Measurements from ENCODE around the gene LPCAT1.
A peak's percentile ranks its signal among the peaks of the same experiment; 100 is the strongest.

Gene LPCAT1

GRCh38 chr5:1503241-1504068, 20.3 kb downstream of the LPCAT1 start:
- ATAC-seq (replicated peaks) (peak; percentile 46), DNase-seq (peak in 1 of 3 experiments; percentile 30)
- H3K4me3 Mint-ChIP-seq, result peak overlapping the region; percentile 77 to 81
- H3K9me3 Mint-ChIP-seq, result no peaks in the 10 kb centered on the region
- peaks cover 65 to 75% of the 10 kb centered on the region in 2 donors for H3K4me1 Mint-ChIP-seq (ENCODE audit: low read depth in 2 of 2)
- H3K36me3 Mint-ChIP-seq (ENCODE audit: insufficient read depth), result peaks cover 51% of the 10 kb centered on the region
- peak overlapping the region; percentile 92 to 93 for H3K27ac Mint-ChIP-seq
- H3K27me3 Mint-ChIP-seq, result no peaks in the 10 kb centered on the region

GRCh38 chr5:1502737-1503120, 21.0 kb downstream of the LPCAT1 start:
- Mint-ChIP-seq H3K4me1 (ENCODE audit: low read depth in 2 of 2) (peaks cover 62 to 72% of the 10 kb centered on the region in 2 donors), H3K27me3 (no peaks in the 10 kb centered on the region), H3K4me3 (peak overlapping the region; percentile 77 to 81), H3K27ac (peak overlapping the region; percentile 92 to 93), H3K9me3 (no peaks in the 10 kb centered on the region), H3K36me3 (ENCODE audit: insufficient read depth) (peaks cover 54% of the 10 kb centered on the region)
- no peak for DNase-seq
- ATAC-seq (replicated peaks), result no peak

GRCh38 chr5:1502046-1502736, 21.6 kb downstream of the LPCAT1 start:
- ATAC-seq (replicated peaks) (peak; percentile 75), DNase-seq (peak; percentile 60 to 69 (median 60))
- no peaks in the 10 kb centered on the region for H3K27me3 Mint-ChIP-seq
- peak overlapping the region; percentile 58 to 62 for H3K4me3 Mint-ChIP-seq
- H3K4me1 Mint-ChIP-seq (ENCODE audit: low read depth in 2 of 2), result peaks cover 62 to 72% of the 10 kb centered on the region in 2 donors
- no peaks in the 10 kb centered on the region for H3K9me3 Mint-ChIP-seq
- peaks cover 51% of the 10 kb centered on the region for H3K36me3 Mint-ChIP-seq (ENCODE audit: insufficient read depth)
- peak overlapping the region; percentile 70 to 86 for H3K27ac Mint-ChIP-seq

GRCh38 chr5:1501372-1502045, 22.3 kb downstream of the LPCAT1 start:
- H3K4me1 Mint-ChIP-seq (ENCODE audit: low read depth in 2 of 2), result peaks cover 63 to 73% of the 10 kb centered on the region in 2 donors
- H3K27ac Mint-ChIP-seq, result peak overlapping the region; percentile 70 to 86
- no peaks in the 10 kb centered on the region for H3K27me3 Mint-ChIP-seq
- no peaks in the 10 kb centered on the region for H3K9me3 Mint-ChIP-seq
- H3K36me3 Mint-ChIP-seq (ENCODE audit: insufficient read depth), result peaks cover 55% of the 10 kb centered on the region
- peak overlapping the region; percentile 53 to 63 for H3K4me3 Mint-ChIP-seq
- ATAC-seq (replicated peaks), result no peak
- DNase-seq, result peak in 1 of 3 experiments; percentile 39

- Mint-ChIP-seq H3K27ac (peak overlapping the region; percentile 19 to 82), H3K36me3 (ENCODE audit: insufficient read depth) (peaks cover 52% of the 10 kb centered on the region)
Measured at GRCh38 chr5:1500411-1501091, 23.2 kb downstream of the LPCAT1 start.

GRCh38 chr5:1499851-1500250, 23.9 kb downstream of the LPCAT1 start:
- Mint-ChIP-seq H3K4me3 (no peak overlapping the region), H3K36me3 (ENCODE audit: insufficient read depth) (peaks cover 58% of the 10 kb centered on the region)

More at GRCh38 chr5:1500411-1501091, 23.2 kb downstream of the LPCAT1 start:
- ATAC-seq (replicated peaks) (no peak), DNase-seq (no peak)
- Mint-ChIP-seq H3K9me3 (no peaks in the 10 kb centered on the region), H3K27me3 (no peaks in the 10 kb centered on the region), H3K4me1 (ENCODE audit: low read depth in 2 of 2) (peaks cover 59 to 75% of the 10 kb centered on the region in 2 donors), H3K4me3 (peak overlapping the region; percentile 53 to 63)

GRCh38 chr5:1498623-1499416, 24.9 kb downstream of the LPCAT1 start:
- peaks cover 66 to 88% of the 10 kb centered on the region in 2 donors for H3K4me1 Mint-ChIP-seq (ENCODE audit: low read depth in 2 of 2)

More at GRCh38 chr5:1499851-1500250, 23.9 kb downstream of the LPCAT1 start:
- Mint-ChIP-seq H3K27me3 (no peaks in the 10 kb centered on the region), H3K9me3 (no peaks in the 10 kb centered on the region), H3K27ac (peak overlapping the region; percentile 19 to 23), H3K4me1 (ENCODE audit: low read depth in 2 of 2) (peaks cover 60 to 80% of the 10 kb centered on the region in 2 donors)
- DNase-seq (no peak), ATAC-seq (replicated peaks) (no peak)

GRCh38 chr5:1497795-1498622, 25.8 kb downstream of the LPCAT1 start:
- peak overlapping the region in 1 of 2 donors; percentile 3 for H3K4me3 Mint-ChIP-seq
- H3K36me3 Mint-ChIP-seq (ENCODE audit: insufficient read depth), result peaks cover 66% of the 10 kb centered on the region
- no peaks in the 10 kb centered on the region for H3K9me3 Mint-ChIP-seq
- ATAC-seq (replicated peaks), result no peak
- H3K27me3 Mint-ChIP-seq, result no peaks in the 10 kb centered on the region
- H3K4me1 Mint-ChIP-seq (ENCODE audit: low read depth in 2 of 2), result peaks cover 66 to 88% of the 10 kb centered on the region in 2 donors
- no peak for DNase-seq
- H3K27ac Mint-ChIP-seq, result peak overlapping the region; percentile 50 to 87

More at GRCh38 chr5:1498623-1499416, 24.9 kb downstream of the LPCAT1 start:
- Mint-ChIP-seq H3K36me3 (ENCODE audit: insufficient read depth) (peaks cover 68% of the 10 kb centered on the region), H3K27ac (peak overlapping the region in 1 of 2 donors; percentile 9), H3K9me3 (no peaks in the 10 kb centered on the region), H3K4me3 (peak overlapping the region in 1 of 2 donors; percentile 3), H3K27me3 (no peaks in the 10 kb centered on the region)
- DNase-seq (no peak), ATAC-seq (replicated peaks) (no peak)

GRCh38 chr5:1497242-1497777, 26.4 kb downstream of the LPCAT1 start:
- no peaks in the 10 kb centered on the region for H3K9me3 Mint-ChIP-seq
- peak overlapping the region; percentile 50 to 87 for H3K27ac Mint-ChIP-seq
- DNase-seq, result no peak
- peaks cover 70% of the 10 kb centered on the region for H3K36me3 Mint-ChIP-seq (ENCODE audit: insufficient read depth)
- peaks cover 70 to 86% of the 10 kb centered on the region in 2 donors for H3K4me1 Mint-ChIP-seq (ENCODE audit: low read depth in 2 of 2)
- ATAC-seq (replicated peaks), result no peak
- H3K27me3 Mint-ChIP-seq, result no peaks in the 10 kb centered on the region
- H3K4me3 Mint-ChIP-seq, result peak overlapping the region in 1 of 2 donors; percentile 18

GRCh38 chr5:1495525-1495897, 28.2 kb downstream of the LPCAT1 start:
- no peaks in the 10 kb centered on the region for H3K9me3 Mint-ChIP-seq
- H3K27ac Mint-ChIP-seq, result peak overlapping the region; percentile 50 to 87
- H3K36me3 Mint-ChIP-seq (ENCODE audit: insufficient read depth), result peaks cover 76% of the 10 kb centered on the region
- H3K4me3 Mint-ChIP-seq, result peak overlapping the region; percentile 61 to 67
- H3K27me3 Mint-ChIP-seq, result no peaks in the 10 kb centered on the region
- peaks cover 62 to 80% of the 10 kb centered on the region in 2 donors for H3K4me1 Mint-ChIP-seq (ENCODE audit: low read depth in 2 of 2)
- DNase-seq, result no peak
- ATAC-seq (replicated peaks), result peak; percentile 16

GRCh38 chr5:1494780-1495524, 28.8 kb downstream of the LPCAT1 start:
- H3K27ac Mint-ChIP-seq, result peak overlapping the region; percentile 50 to 87
- H3K36me3 Mint-ChIP-seq (ENCODE audit: insufficient read depth), result peaks cover 76% of the 10 kb centered on the region
- H3K4me1 Mint-ChIP-seq (ENCODE audit: low read depth in 2 of 2), result peaks cover 63 to 80% of the 10 kb centered on the region in 2 donors
- DNase-seq, result peak in 2 of 3 experiments; percentile 35 to 44
- peak; percentile 76 for ATAC-seq (replicated peaks)
- no peaks in the 10 kb centered on the region for H3K27me3 Mint-ChIP-seq
- H3K4me3 Mint-ChIP-seq, result peak overlapping the region; percentile 61 to 67
- no peaks in the 10 kb centered on the region for H3K9me3 Mint-ChIP-seq

All from effector memory CD8-positive, alpha-beta T cell (primary cell).